ENCODE data around the gene CACNA1D. TPM values are rescaled to one million over a fixed set of nuclear protein-coding genes. Genes with fewer than 3 reads are reported as not detected.

CACNA1D gene
- total and polyA plus RNA-seq, 2 experiments from 2014 or later, result 5.2 to 27.8 TPM

GRCh38 chr3:53550005-53550620, 55.7 kb downstream of the CACNA1D start:
- no peaks in the 10 kb centered on the region for H4K20me1 ChIP-seq (ENCODE audit: insufficient read depth, poor library complexity, severe bottlenecking)
- H3K36me3 ChIP-seq (replicated peaks; ENCODE audit: insufficient read depth, low read depth), result no peaks in the 10 kb centered on the region
- no peak overlapping the region for H3K27ac ChIP-seq
- no peak for TF ChIP-seq CTCF (IDR thresholded peaks at IDR 0.05; ENCODE audit: poor library complexity)
- TF ChIP-seq EZH2 (IDR thresholded peaks at IDR 0.05; ENCODE audit: borderline replicate concordance), result no peak
- no peak for TF ChIP-seq EZH2phosphoT487 (IDR thresholded peaks at IDR 0.05; ENCODE audit: low read depth, severe bottlenecking, unreplicated experiment)
- no peak overlapping the region for H2AFZ ChIP-seq
- no peaks in the 10 kb centered on the region for H3K9me3 ChIP-seq (ENCODE audit: low read depth)
- peaks cover 18% of the 10 kb centered on the region for H3K4me1 ChIP-seq (ENCODE audit: insufficient read depth)
- no peaks in the 10 kb centered on the region for H3K79me2 ChIP-seq
- WGBS (ENCODE audit: low lambda C conversion rate, missing lambda C conversion rate), result 87% methylated on average over 8 of the region's 8 CpGs
- H3K27me3 ChIP-seq, result no peaks in the 10 kb centered on the region
- H3K4me3 ChIP-seq, result no peak overlapping the region
- DNase-seq (ENCODE audit: low spot score), result no peak
- H3K4me2 ChIP-seq, result no peak overlapping the region
- H3K9me2 ChIP-seq (replicated peaks; ENCODE audit: insufficient read depth), result no peaks in the 10 kb centered on the region

- H3K36me3 ChIP-seq (replicated peaks; ENCODE audit: insufficient read depth, low read depth), result no peaks in the 10 kb centered on the region
- H4K20me1 ChIP-seq (ENCODE audit: insufficient read depth, poor library complexity, severe bottlenecking), result no peaks in the 10 kb centered on the region
- DNase-seq (ENCODE audit: low spot score), result no peak
- H3K4me1 ChIP-seq (ENCODE audit: insufficient read depth), result peaks cover 18% of the 10 kb centered on the region
- H3K9me2 ChIP-seq (replicated peaks; ENCODE audit: insufficient read depth), result no peaks in the 10 kb centered on the region
- H3K9me3 ChIP-seq (ENCODE audit: low read depth), result no peaks in the 10 kb centered on the region
- 91% methylated on average over 7 of the region's 7 CpGs for WGBS (ENCODE audit: low lambda C conversion rate, missing lambda C conversion rate)
- no peak overlapping the region for H3K4me3 ChIP-seq
- H3K79me2 ChIP-seq, result no peaks in the 10 kb centered on the region
- H3K4me2 ChIP-seq, result no peak overlapping the region
- no peaks in the 10 kb centered on the region for H3K27me3 ChIP-seq
- H3K27ac ChIP-seq, result no peak overlapping the region
- TF ChIP-seq EZH2 (IDR thresholded peaks at IDR 0.05; ENCODE audit: borderline replicate concordance) (no peak), EZH2phosphoT487 (IDR thresholded peaks at IDR 0.05; ENCODE audit: low read depth, severe bottlenecking, unreplicated experiment) (no peak), CTCF (IDR thresholded peaks at IDR 0.05; ENCODE audit: poor library complexity) (no peak)
- no peak overlapping the region for H2AFZ ChIP-seq
Measured at GRCh38 chr3:53551324-53551723, 56.9 kb downstream of the CACNA1D start.

- H3K79me2 ChIP-seq, result no peaks in the 10 kb centered on the region
- H3K9me3 ChIP-seq (ENCODE audit: low read depth), result no peaks in the 10 kb centered on the region
- H3K27me3 ChIP-seq, result no peaks in the 10 kb centered on the region
- no peak overlapping the region for H3K4me2 ChIP-seq
- H4K20me1 ChIP-seq (ENCODE audit: insufficient read depth, poor library complexity, severe bottlenecking), result no peaks in the 10 kb centered on the region
- H3K27ac ChIP-seq, result peak overlapping the region; percentile 14
- no peak overlapping the region for H3K4me3 ChIP-seq
- peaks cover 18% of the 10 kb centered on the region for H3K4me1 ChIP-seq (ENCODE audit: insufficient read depth)
- TF ChIP-seq EZH2 (IDR thresholded peaks at IDR 0.05; ENCODE audit: borderline replicate concordance), result no peak
- no peak for TF ChIP-seq EZH2phosphoT487 (IDR thresholded peaks at IDR 0.05; ENCODE audit: low read depth, severe bottlenecking, unreplicated experiment)
- no peak for TF ChIP-seq CTCF (IDR thresholded peaks at IDR 0.05; ENCODE audit: poor library complexity)
- WGBS (ENCODE audit: low lambda C conversion rate, missing lambda C conversion rate), result 24% methylated on average over 2 of the region's 2 CpGs
- no peak overlapping the region for H2AFZ ChIP-seq
- DNase-seq (ENCODE audit: low spot score), result peak; percentile 11
- H3K36me3 ChIP-seq (replicated peaks; ENCODE audit: insufficient read depth, low read depth), result no peaks in the 10 kb centered on the region
- no peaks in the 10 kb centered on the region for H3K9me2 ChIP-seq (replicated peaks; ENCODE audit: insufficient read depth)
Measured at GRCh38 chr3:53552730-53553129, 58.3 kb downstream of the CACNA1D start.
